ENCODE data around the gene SOS1. TPM values are rescaled to one million over a fixed set of nuclear protein-coding genes. Genes with fewer than 3 reads are reported as not detected.
"Not testable (repeated sequence)": the region's sequence is repeated elsewhere in the genome, so short reads cannot be mapped to it uniquely, and the experiment has no call there.

SOS1 gene
- total and polyA plus RNA-seq, 3 donors from 2014 or later, result 27.0 to 48.7 (median 40.6) TPM

- no peak for TF ChIP-seq POLR2A (IDR thresholded peaks at IDR 0.05)
- TF ChIP-seq, protein P1, sequence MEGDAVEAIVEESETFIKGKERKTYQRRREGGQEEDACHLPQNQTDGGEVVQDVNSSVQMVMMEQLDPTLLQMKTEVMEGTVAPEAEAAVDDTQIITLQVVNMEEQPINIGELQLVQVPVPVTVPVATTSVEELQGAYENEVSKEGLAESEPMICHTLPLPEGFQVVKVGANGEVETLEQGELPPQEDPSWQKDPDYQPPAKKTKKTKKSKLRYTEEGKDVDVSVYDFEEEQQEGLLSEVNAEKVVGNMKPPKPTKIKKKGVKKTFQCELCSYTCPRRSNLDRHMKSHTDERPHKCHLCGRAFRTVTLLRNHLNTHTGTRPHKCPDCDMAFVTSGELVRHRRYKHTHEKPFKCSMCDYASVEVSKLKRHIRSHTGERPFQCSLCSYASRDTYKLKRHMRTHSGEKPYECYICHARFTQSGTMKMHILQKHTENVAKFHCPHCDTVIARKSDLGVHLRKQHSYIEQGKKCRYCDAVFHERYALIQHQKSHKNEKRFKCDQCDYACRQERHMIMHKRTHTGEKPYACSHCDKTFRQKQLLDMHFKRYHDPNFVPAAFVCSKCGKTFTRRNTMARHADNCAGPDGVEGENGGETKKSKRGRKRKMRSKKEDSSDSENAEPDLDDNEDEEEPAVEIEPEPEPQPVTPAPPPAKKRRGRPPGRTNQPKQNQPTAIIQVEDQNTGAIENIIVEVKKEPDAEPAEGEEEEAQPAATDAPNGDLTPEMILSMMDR (IDR thresholded peaks at IDR 0.05), result no peak
- intact Hi-C loops (cut with DNase I; ENCODE audit: low total_unique reads), result no loop called here
These were observed 25.1 kb upstream of the SOS1 start for GRCh38 chr2:39145906-39146421.

GRCh38 chr2:39144416-39144815 is 23.6 kb upstream of the SOS1 start:
- peaks cover 9% of the 10 kb centered on the region for H3K4me1 ChIP-seq
- no peak for DNase-seq
- H3K9me3 ChIP-seq, result no peaks in the 10 kb centered on the region
- 70 to 74% methylated on average over 5 of the region's 5 CpGs for WGBS, 2 donors
- TF ChIP-seq, protein P1 (IDR thresholded peaks at IDR 0.05), result no peak
- no peak for TF ChIP-seq POLR2A (IDR thresholded peaks at IDR 0.05)
- no peaks in the 10 kb centered on the region for H3K27me3 ChIP-seq
- no peak overlapping the region for H3K27ac ChIP-seq
- H3K4me3 ChIP-seq, result no peak overlapping the region
- intact Hi-C loops (cut with DNase I; ENCODE audit: low total_unique reads), result no loop called here
- H3K36me3 ChIP-seq (ENCODE audit: low read depth, missing control alignments), result no peaks in the 10 kb centered on the region

More at GRCh38 chr2:39145906-39146421, 25.1 kb upstream of the SOS1 start:
- WGBS, 2 donors, result 73 to 86% methylated on average over 3 of the region's 3 CpGs
- no peak overlapping the region for H3K4me3 ChIP-seq
- no peaks in the 10 kb centered on the region for H3K4me1 ChIP-seq
- DNase-seq, result no peak
- H3K27ac ChIP-seq, result no peak overlapping the region
- no peaks in the 10 kb centered on the region for H3K36me3 ChIP-seq (ENCODE audit: low read depth, missing control alignments)
- H3K27me3 ChIP-seq, result no peaks in the 10 kb centered on the region
- H3K9me3 ChIP-seq, result no peaks in the 10 kb centered on the region

DNA sequence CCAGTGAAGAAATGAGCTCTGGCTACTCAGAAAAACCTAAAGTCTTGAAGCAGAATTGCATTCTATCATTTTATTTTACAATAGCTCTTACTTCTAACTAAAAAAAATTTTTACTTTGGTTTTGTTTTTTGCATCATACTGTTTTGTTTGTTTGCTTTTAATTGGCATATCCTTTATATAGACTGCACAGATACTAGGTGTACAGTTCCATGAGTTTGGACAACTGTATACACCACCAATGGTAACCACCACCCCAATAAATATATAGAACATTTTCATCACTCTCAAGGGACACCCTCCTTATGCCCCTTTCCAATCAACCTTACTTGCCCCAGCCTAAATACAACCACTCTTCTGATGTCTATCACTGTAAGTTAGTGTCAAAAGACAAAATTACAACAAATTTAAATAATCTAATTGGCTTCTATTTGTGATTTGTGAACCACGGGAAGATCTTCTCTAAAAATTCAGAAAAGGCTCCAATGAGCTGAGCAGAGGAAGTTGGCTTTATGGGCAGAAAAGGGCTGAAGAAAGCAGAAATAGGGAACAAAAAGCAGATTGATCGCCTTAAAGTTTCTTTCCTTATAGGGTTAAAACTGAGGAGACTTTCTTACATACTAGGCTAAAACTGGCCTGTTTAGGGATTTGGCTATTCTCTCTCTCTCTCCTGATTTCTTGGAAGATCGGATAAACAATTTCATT is 22.2 kb upstream of the SOS1 start:
- Histone ChIP-seq H3K4me3 (no peak overlapping the region), H3K4me1 (peaks cover 9% of the 10 kb centered on the region), H3K27ac (no peak overlapping the region), H3K9me3 (no peaks in the 10 kb centered on the region), H3K36me3 (ENCODE audit: low read depth, missing control alignments) (no peaks in the 10 kb centered on the region), H3K27me3 (no peaks in the 10 kb centered on the region)
- TF ChIP-seq, protein P1 (IDR thresholded peaks at IDR 0.05), result no peak
- TF ChIP-seq POLR2A (IDR thresholded peaks at IDR 0.05), result no peak
- DNase-seq, result no peak
- 87 to 89% methylated on average over 3 of the region's 3 CpGs for WGBS, 2 donors
- intact Hi-C loops (cut with DNase I; ENCODE audit: low total_unique reads), result no loop called here

- intact Hi-C loops (cut with DNase I; ENCODE audit: low total_unique reads), result no loop called here
- no peaks in the 10 kb centered on the region for H3K36me3 ChIP-seq (ENCODE audit: low read depth, missing control alignments)
- WGBS, 2 donors, result 47 to 48% methylated on average over 8 of the region's 8 CpGs
- H3K9me3 ChIP-seq, result no peaks in the 10 kb centered on the region
- H3K4me3 ChIP-seq, result no peak overlapping the region
- H3K4me1 ChIP-seq, result peaks cover 9% of the 10 kb centered on the region
- TF ChIP-seq POLR2A (IDR thresholded peaks at IDR 0.05), result no peak
- TF ChIP-seq, protein P1 (IDR thresholded peaks at IDR 0.05), result no peak
- H3K27me3 ChIP-seq, result no peaks in the 10 kb centered on the region
- no peak for DNase-seq
- H3K27ac ChIP-seq, result peak overlapping the region in 1 of 2 donors; percentile 17
These were observed 20.8 kb upstream of the SOS1 start for GRCh38 chr2:39141334-39142271.

GRCh38 chr2:39140948-39141333 is 20.1 kb upstream of the SOS1 start:
- H3K4me3 ChIP-seq; H3K9me3 ChIP-seq; intact Hi-C loops (cut with DNase I; ENCODE audit: low total_unique reads); DNase-seq; H3K4me1 ChIP-seq; H3K27me3 ChIP-seq; H3K27ac ChIP-seq; H3K36me3 ChIP-seq (ENCODE audit: low read depth, missing control alignments): not testable (repeated sequence)
- 73 to 81% methylated on average over 7 of the region's 7 CpGs for WGBS, 2 donors
